BLaER1 treated with 17β-estradiol and CSF1 and Interleukin-3, amounts not matched to agents 10 nM and 100 nM (cell line): ENCODE results near the gene ZNF18.

ENCODE experiments used
- H3K27ac ChIP-seq, 11 experiments: shearing (Covaris generic); formaldehyde crosslinking; 2 replicates each; pipeline ENCODE4 v1.8.1; 2022
- H3K27me3 ChIP-seq, 11 experiments: shearing (Covaris generic); formaldehyde crosslinking; 2 replicates each; pipeline ENCODE4 v1.8.1; 2022
- H3K36me3 ChIP-seq, 11 experiments: shearing (Covaris generic); formaldehyde crosslinking; 2 replicates each; pipeline ENCODE4 v1.8.1; 2022
- H3K4me1 ChIP-seq, 10 experiments: shearing (Covaris generic); formaldehyde crosslinking; 2 replicates each; pipeline ENCODE4 v1.8.1; 2022
- H3K4me2 ChIP-seq, 11 experiments: shearing (Covaris generic); formaldehyde crosslinking; 2 replicates each; pipeline ENCODE4 v1.8.1; 2022
- H3K4me3 ChIP-seq, 10 experiments: shearing (Covaris generic); formaldehyde crosslinking; 2 replicates each; pipeline ENCODE4 v1.8.1; 2022
- H3K9ac ChIP-seq, 11 experiments: shearing (Covaris generic); formaldehyde crosslinking; 2 replicates each; pipeline ENCODE4 v1.8.1; 2022
- H3K9me3 ChIP-seq, 11 experiments: shearing (Covaris generic); formaldehyde crosslinking; replicated peaks in 1 of 11; 2 replicates each; pipeline ENCODE4 v1.8.1; 2022
- H4K20me1 ChIP-seq, 11 experiments: shearing (Covaris generic); formaldehyde crosslinking; 2 replicates each; pipeline ENCODE4 v1.8.1; 2022
- Cebpa-rat ChIP-seq, 11 experiments: shearing (Covaris generic); IDR thresholded peaks; 2 replicates each; pipeline ENCODE4 v1.8.1; 2022

ZNF18 gene

GRCh38 chr17:12028611-12029010 is 31.3 kb upstream of the ZNF18 start:
- peaks cover 8 to 38% (median 23%) of the 10 kb centered on the region in 11 experiments; a peak in 21 of 22 replicates for H3K36me3 ChIP-seq
- peaks cover 2 to 99% (median 83%) of the 10 kb centered on the region in 11 experiments; a peak in 20 of 22 replicates for H4K20me1 ChIP-seq
- H3K4me3 ChIP-seq: no peak overlapping the region
- TF ChIP-seq Cebpa-rat (IDR thresholded peaks at IDR 0.05): no peak
- H3K27ac ChIP-seq: no peak overlapping the region
- no peaks in the 10 kb centered on the region for H3K27me3 ChIP-seq
- no peak overlapping the region for H3K9ac ChIP-seq
- H3K4me2 ChIP-seq: no peak overlapping the region
- peaks cover 0 to 36% (median 0%) of the 10 kb centered on the region in 10 experiments; a peak in 3 of 20 replicates for H3K4me1 ChIP-seq
- H3K9me3 ChIP-seq: peaks cover 0 to 22% (median 15%) of the 10 kb centered on the region in 11 experiments; a peak in 15 of 22 replicates

DNA sequence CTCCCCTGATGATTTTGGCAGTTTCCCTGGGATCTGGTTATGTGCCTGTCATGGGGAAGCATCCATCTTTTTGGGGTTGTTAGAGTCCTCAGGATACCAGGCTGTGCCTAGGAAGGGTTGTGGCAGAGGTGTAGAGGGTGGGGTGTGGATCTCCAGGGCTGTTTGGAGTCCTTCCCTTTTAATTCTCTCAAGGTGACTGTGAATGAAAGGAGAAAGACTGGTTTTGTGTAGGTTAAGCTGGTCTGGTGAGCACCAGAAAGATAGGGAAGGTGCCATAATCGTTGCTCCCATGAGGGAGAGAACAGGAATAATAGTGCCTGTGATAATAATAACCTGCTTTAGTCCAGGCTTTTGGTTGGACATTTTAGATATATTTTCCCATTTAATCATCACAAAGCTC is 30.4 kb upstream of the ZNF18 start:
- TF ChIP-seq Cebpa-rat (IDR thresholded peaks at IDR 0.05): no peak
- peaks cover 12 to 99% (median 86%) of the 10 kb centered on the region in 11 experiments; a peak in 20 of 22 replicates for H4K20me1 ChIP-seq
- peaks cover 2 to 45% (median 5%) of the 10 kb centered on the region in 10 experiments; a peak in 18 of 20 replicates for H3K4me1 ChIP-seq
- no peak overlapping the region for H3K4me3 ChIP-seq
- H3K27ac ChIP-seq: no peak overlapping the region
- peaks cover 0 to 22% (median 15%) of the 10 kb centered on the region in 11 experiments; a peak in 15 of 22 replicates for H3K9me3 ChIP-seq
- no peaks in the 10 kb centered on the region for H3K27me3 ChIP-seq
- no peak overlapping the region for H3K9ac ChIP-seq
- H3K36me3 ChIP-seq: peaks cover 7 to 40% (median 25%) of the 10 kb centered on the region in 11 experiments; a peak in 20 of 22 replicates
- no peak overlapping the region for H3K4me2 ChIP-seq

GRCh38 chr17:12024327-12024726 is 27.1 kb upstream of the ZNF18 start:
- TF ChIP-seq Cebpa-rat (IDR thresholded peaks at IDR 0.05): no peak
- H3K36me3 ChIP-seq: peaks cover 7 to 40% (median 24%) of the 10 kb centered on the region in 11 experiments; a peak in 20 of 22 replicates
- H3K9me3 ChIP-seq: peaks cover 0 to 22% (median 15%) of the 10 kb centered on the region in 11 experiments; a peak in 15 of 22 replicates
- no peak overlapping the region for H3K4me3 ChIP-seq
- peaks cover 17 to 39% (median 22%) of the 10 kb centered on the region in 10 experiments for H3K4me1 ChIP-seq
- peaks cover 26 to 84% (median 76%) of the 10 kb centered on the region in 11 experiments; a peak in 21 of 22 replicates for H4K20me1 ChIP-seq
- H3K4me2 ChIP-seq: no peak overlapping the region
- peaks cover 0 to 11% (median 10%) of the 10 kb centered on the region in 11 experiments; a peak in 11 of 22 replicates for H3K27me3 ChIP-seq
- no peak overlapping the region for H3K27ac ChIP-seq
- H3K9ac ChIP-seq: no peak overlapping the region

- no peak overlapping the region for H3K27ac ChIP-seq
- H3K9ac ChIP-seq: peak overlapping the region in 9 of 11 experiments; percentile 15 to 100 (median 98); a peak in 10 of 22 replicates
- peaks cover 0 to 12% (median 10%) of the 10 kb centered on the region in 11 experiments; a peak in 11 of 22 replicates for H3K27me3 ChIP-seq
Measured at GRCh38 chr17:12022310-12022709, 25.0 kb upstream of the ZNF18 start.

DNA sequence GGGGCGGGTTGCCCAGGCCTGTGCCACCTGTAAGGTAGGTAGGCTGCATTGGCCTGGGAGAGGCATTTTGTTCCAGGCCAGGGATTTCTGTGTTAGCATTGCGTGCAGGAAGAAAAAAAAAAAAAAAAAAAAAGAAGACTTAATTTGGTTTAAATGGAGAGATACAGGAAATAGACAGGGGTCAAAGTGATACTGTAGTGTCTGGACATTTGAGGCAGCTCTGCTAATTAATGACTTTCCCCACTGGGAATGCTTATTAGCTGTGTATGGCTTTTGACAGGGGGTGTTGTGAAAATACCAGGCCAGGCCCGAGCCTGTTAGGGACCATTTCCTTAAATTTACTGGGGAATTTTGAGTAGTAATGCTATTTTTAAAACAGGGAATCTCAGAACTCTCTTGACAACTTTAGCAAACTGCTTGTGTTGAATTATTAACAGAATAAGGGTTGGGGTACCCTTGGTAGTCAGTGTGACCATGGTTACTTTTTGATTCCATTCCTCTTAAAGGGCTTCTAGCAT is 24.4 kb upstream of the ZNF18 start:
- H3K9ac ChIP-seq: peak overlapping the region; percentile 97 to 100 (median 98)
- peak overlapping the region; percentile 76 to 99 (median 94) for H3K4me2 ChIP-seq
- peaks cover 0 to 12% (median 10%) of the 10 kb centered on the region in 11 experiments; a peak in 11 of 22 replicates for H3K27me3 ChIP-seq
- H3K27ac ChIP-seq: peak overlapping the region; percentile 92 to 98 (median 96)
- peaks cover 17 to 39% (median 22%) of the 10 kb centered on the region in 10 experiments for H3K4me1 ChIP-seq
- no peak for TF ChIP-seq Cebpa-rat (IDR thresholded peaks at IDR 0.05)
- H3K9me3 ChIP-seq: peaks cover 0 to 10% (median 6%) of the 10 kb centered on the region in 11 experiments; a peak in 12 of 22 replicates
- H3K4me3 ChIP-seq: peak overlapping the region; percentile 88 to 96 (median 95)
- H4K20me1 ChIP-seq: peaks cover 26 to 59% (median 50%) of the 10 kb centered on the region in 11 experiments; a peak in 20 of 22 replicates
- peaks cover 6 to 24% (median 12%) of the 10 kb centered on the region in 11 experiments; a peak in 19 of 22 replicates for H3K36me3 ChIP-seq

More at GRCh38 chr17:12022310-12022709, 25.0 kb upstream of the ZNF18 start:
- peaks cover 7 to 30% (median 18%) of the 10 kb centered on the region in 11 experiments; a peak in 20 of 22 replicates for H3K36me3 ChIP-seq
- no peak for TF ChIP-seq Cebpa-rat (IDR thresholded peaks at IDR 0.05)
- H4K20me1 ChIP-seq: peaks cover 26 to 65% (median 56%) of the 10 kb centered on the region in 11 experiments; a peak in 20 of 22 replicates
- peak overlapping the region; percentile 76 to 99 (median 94) for H3K4me2 ChIP-seq
- H3K9me3 ChIP-seq: peaks cover 0 to 15% (median 11%) of the 10 kb centered on the region in 11 experiments; a peak in 13 of 22 replicates
- H3K4me3 ChIP-seq: peak overlapping the region; percentile 88 to 96 (median 95); a peak in 16 of 20 replicates
- peaks cover 17 to 39% (median 22%) of the 10 kb centered on the region in 10 experiments for H3K4me1 ChIP-seq

- Histone ChIP-seq H3K9me3 (peaks cover 0 to 2% (median 0%) of the 10 kb centered on the region in 11 experiments; a peak in 2 of 22 replicates), H3K4me2 (peak within 1 kb of the TSS; percentile 76 to 99 (median 94)), H3K27me3 (peaks cover 0 to 12% (median 10%) of the 10 kb centered on the region in 11 experiments; a peak in 11 of 22 replicates), H3K4me1 (peaks cover 17 to 39% (median 22%) of the 10 kb centered on the region in 10 experiments), H3K27ac (peak within 1 kb of the TSS; percentile 92 to 98 (median 96)), H3K4me3 (peak within 1 kb of the TSS; percentile 88 to 96 (median 95)), H4K20me1 (peaks cover 26 to 51% (median 43%) of the 10 kb centered on the region in 11 experiments; a peak in 20 of 22 replicates), H3K9ac (peak within 1 kb of the TSS; percentile 97 to 100 (median 98)), H3K36me3 (peaks cover 0 to 17% (median 6%) of the 10 kb centered on the region in 11 experiments; a peak in 11 of 22 replicates)
- no peak for TF ChIP-seq Cebpa-rat (IDR thresholded peaks at IDR 0.05)
Measured at GRCh38 chr17:12020642-12021622, 23.7 kb upstream of the ZNF18 start, which contains the start of gene MAP2K4. Gene MAP2K4 (plus strand): TSS chr17:12020877. CDS start chr17:12020887, 10 bp downstream.

GRCh38 chr17:12007466-12007865 is 10.2 kb upstream of the ZNF18 start:
- no peak for TF ChIP-seq Cebpa-rat (IDR thresholded peaks at IDR 0.05)

DNA sequence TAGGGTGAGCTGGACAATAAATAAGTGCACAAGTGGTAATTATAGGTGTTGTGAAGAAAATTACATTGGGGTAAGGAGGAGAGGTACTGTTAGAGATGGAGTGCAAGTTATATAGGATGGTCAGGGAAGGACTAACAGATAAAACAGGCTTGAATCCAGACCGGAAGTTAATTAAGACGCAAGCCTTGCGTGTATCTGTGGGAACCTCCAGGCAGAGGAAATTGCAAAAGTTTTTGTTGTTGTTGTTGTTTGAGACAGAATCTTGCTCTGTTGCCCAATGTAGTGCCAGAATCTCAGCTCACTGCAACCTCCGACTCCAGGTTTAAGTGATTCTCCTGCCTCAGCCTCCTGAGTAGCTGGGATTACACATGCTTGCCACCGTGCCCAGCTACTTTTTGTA is 2.4 kb upstream of the ZNF18 start:
- peaks cover 5 to 16% (median 9%) of the 10 kb centered on the region in 10 experiments; a peak in 14 of 20 replicates for H3K4me1 ChIP-seq
- no peaks in the 10 kb centered on the region for H3K36me3 ChIP-seq
- H3K27me3 ChIP-seq: no peaks in the 10 kb centered on the region
- no peak overlapping the region for H3K4me3 ChIP-seq
- H3K27ac ChIP-seq: no peak overlapping the region
- no peak overlapping the region for H3K4me2 ChIP-seq
- no peaks in the 10 kb centered on the region for H3K9me3 ChIP-seq
- no peaks in the 10 kb centered on the region for H4K20me1 ChIP-seq
- no peak for TF ChIP-seq Cebpa-rat (IDR thresholded peaks at IDR 0.05)
- no peak overlapping the region for H3K9ac ChIP-seq

More at GRCh38 chr17:12007466-12007865, 10.2 kb upstream of the ZNF18 start:
- H4K20me1 ChIP-seq: no peaks in the 10 kb centered on the region
- H3K9me3 ChIP-seq: no peaks in the 10 kb centered on the region
- H3K27ac ChIP-seq: no peak overlapping the region
- H3K27me3 ChIP-seq: no peaks in the 10 kb centered on the region
- no peak overlapping the region for H3K9ac ChIP-seq
- no peaks in the 10 kb centered on the region for H3K4me1 ChIP-seq
- no peak overlapping the region for H3K4me2 ChIP-seq
- no peaks in the 10 kb centered on the region for H3K36me3 ChIP-seq
- H3K4me3 ChIP-seq: no peak overlapping the region
